ACC112 (cell line): ENCODE results near the gene LZTR1.
"Not testable (repeated sequence)": the region's sequence is repeated elsewhere in the genome, so short reads cannot be mapped to it uniquely, and the experiment has no call there.

Experiments
- H2AFZ ChIP-seq: fragments of 200-600 bp; sonication (generic); one replicate; pipeline ENCODE4 v1.6.0; 2017; ENCODE audit warnings: antibody characterized with exemption, low read length; ENCODE audit not compliant: unreplicated experiment
- H3K27ac ChIP-seq: fragments of 200-600 bp; sonication (generic); 2 replicates; pipeline ENCODE4 v1.5.1; 2014; ENCODE audit warnings: low read depth, mild to moderate bottlenecking, antibody characterized with exemption, low read length, moderate library complexity
- H3K27me3 ChIP-seq: fragments of 200-600 bp; sonication (generic); 2 replicates; pipeline ENCODE4 v1.6.1; 2014; ENCODE audit warnings: mild to moderate bottlenecking, antibody characterized with exemption, low read length, moderate library complexity, mixed read lengths; ENCODE audit not compliant: insufficient read depth
- H3K36me3 ChIP-seq: fragments of 200-600 bp; sonication (generic); 2 replicates; pipeline ENCODE4 v1.6.1; 2016; ENCODE audit warnings: mild to moderate bottlenecking, antibody characterized with exemption, low read length, moderate library complexity, mixed read lengths; ENCODE audit not compliant: insufficient read depth
- H3K4me1 ChIP-seq: fragments of 200-600 bp; sonication (generic); one replicate; pipeline ENCODE4 v1.6.1; 2016; ENCODE audit warnings: low read length, mixed read lengths; ENCODE audit not compliant: insufficient read depth, unreplicated experiment, control insufficient read depth
- H3K4me3 ChIP-seq: fragments of 200-600 bp; sonication (generic); 2 replicates; pipeline ENCODE4 v1.5.1; 2014; ENCODE audit warnings: mild to moderate bottlenecking, low read depth, low read length
- H3K79me2 ChIP-seq: fragments of 200-600 bp; sonication (generic); one replicate; pipeline ENCODE4 v1.6.0; 2016; ENCODE audit warnings: low read length; ENCODE audit not compliant: control insufficient read depth, unreplicated experiment, insufficient read depth

LZTR1 gene

DNA sequence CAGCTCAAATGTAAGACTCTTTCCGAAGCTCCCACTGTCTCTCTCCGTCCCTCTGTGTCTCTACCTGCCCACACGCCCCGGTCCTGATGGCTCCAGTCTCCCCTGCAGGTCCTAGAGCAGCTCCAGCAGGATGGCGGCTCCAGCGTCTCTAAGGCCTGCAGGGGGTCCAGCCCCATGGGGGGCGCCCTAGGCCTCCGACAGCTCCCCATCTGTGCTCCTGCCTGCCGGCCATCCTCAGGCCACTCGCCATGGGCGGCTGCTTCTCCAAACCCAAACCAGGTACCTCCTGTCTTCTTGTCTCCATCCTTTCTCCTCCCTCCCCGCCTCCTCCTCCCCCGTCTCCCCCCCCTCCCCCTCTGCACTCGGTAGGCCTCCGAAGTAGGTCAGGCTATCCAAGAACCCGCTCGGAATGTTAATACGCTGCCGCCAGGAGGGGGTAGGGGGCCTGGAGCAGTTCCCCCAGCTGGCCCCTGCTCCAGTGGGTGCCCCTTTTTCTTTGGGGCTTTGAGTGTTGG, 14.3 kb upstream of the LZTR1 start:
- no peak overlapping the region for H3K4me3 ChIP-seq
- no peak overlapping the region for H2AFZ ChIP-seq
- no peaks in the 10 kb centered on the region for H3K4me1 ChIP-seq
- no peaks in the 10 kb centered on the region for H3K79me2 ChIP-seq
- H3K27ac ChIP-seq = no peak overlapping the region
- peaks cover 6% of the 10 kb centered on the region for H3K27me3 ChIP-seq
- no peaks in the 10 kb centered on the region for H3K36me3 ChIP-seq

DNA sequence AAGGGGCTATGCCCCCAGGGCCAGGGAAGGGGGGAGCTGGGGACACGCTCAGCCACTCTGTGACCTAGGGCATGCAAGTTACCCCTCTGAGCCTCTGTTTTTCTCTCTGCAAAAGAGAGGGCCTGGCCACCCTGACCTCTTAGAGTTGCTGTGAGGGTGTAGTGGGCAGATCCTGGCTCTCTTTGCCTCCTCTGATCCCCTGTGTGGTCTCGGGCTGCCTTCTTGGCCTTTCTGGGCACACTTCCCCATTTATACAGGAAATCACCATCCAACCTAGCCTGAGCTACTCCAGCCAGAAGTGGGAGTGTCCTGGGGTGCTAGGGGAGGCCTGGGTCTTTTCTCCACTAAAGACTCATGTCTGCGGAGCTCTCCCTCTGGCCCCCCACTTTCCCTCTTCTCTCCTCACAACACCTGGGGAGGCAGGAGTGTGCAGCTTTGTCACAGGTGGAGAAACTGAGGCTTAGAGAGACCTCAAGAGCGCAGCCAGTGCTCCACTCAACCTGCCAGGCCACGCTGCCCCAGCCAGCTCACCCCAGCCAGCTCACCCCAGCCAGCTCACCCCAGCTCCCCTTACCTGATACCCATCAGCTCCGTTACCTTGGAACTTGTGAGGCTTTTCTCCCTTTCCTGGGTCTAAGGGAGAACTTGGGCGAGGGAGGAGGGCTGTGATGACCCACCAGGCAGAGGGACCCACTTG, 13.7 kb upstream of the LZTR1 start:
- H3K27ac ChIP-seq = no peak overlapping the region

DNA sequence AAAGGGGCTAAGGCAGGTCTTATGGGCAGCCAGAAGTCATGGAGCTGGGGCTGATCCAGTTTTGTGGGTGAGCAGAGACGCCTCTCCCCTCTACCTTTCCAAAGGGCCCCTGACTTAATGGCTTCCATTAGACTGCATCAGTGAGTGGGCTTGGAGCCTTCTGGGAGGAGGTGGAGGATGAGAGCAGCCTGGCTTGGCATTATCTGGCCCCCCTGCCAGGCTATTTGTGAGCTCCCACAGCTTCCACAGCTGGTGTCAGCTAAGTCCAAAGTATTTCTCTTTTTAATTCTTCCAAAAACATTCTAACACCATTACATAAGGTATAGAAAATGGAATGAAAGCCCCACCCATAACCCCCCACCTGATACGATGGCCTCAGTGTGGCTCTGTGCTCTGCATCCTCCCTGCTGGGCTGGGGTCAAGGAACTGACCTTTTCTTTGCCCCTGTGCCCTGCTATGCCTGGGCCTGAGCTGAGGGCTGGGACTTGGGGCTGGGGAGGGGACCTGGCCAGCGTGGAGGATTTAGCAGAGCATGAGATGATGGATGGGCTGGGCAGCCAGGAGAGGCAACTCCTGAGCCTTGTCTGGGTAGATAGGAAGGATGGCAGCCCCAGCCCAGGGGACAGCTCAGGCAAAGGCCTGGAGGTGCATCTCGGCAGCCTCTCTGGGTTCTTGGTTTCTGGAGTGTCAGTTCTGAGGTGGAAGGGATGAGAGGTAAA, 11.0 kb upstream of the LZTR1 start:
- Histone ChIP-seq H3K27me3 (no peaks in the 10 kb centered on the region), H3K4me3 (no peak overlapping the region), H3K36me3 (no peaks in the 10 kb centered on the region), H3K4me1 (no peaks in the 10 kb centered on the region), H3K27ac (no peak overlapping the region), H2AFZ (no peak overlapping the region), H3K79me2 (no peaks in the 10 kb centered on the region)

More for the DNA sequence above, 13.7 kb upstream of the LZTR1 start:
- no peak overlapping the region for H3K4me3 ChIP-seq
- H2AFZ ChIP-seq = no peak overlapping the region
- H3K36me3 ChIP-seq = no peaks in the 10 kb centered on the region
- no peaks in the 10 kb centered on the region for H3K4me1 ChIP-seq
- no peaks in the 10 kb centered on the region for H3K79me2 ChIP-seq
- H3K27me3 ChIP-seq = peaks cover 6% of the 10 kb centered on the region

DNA sequence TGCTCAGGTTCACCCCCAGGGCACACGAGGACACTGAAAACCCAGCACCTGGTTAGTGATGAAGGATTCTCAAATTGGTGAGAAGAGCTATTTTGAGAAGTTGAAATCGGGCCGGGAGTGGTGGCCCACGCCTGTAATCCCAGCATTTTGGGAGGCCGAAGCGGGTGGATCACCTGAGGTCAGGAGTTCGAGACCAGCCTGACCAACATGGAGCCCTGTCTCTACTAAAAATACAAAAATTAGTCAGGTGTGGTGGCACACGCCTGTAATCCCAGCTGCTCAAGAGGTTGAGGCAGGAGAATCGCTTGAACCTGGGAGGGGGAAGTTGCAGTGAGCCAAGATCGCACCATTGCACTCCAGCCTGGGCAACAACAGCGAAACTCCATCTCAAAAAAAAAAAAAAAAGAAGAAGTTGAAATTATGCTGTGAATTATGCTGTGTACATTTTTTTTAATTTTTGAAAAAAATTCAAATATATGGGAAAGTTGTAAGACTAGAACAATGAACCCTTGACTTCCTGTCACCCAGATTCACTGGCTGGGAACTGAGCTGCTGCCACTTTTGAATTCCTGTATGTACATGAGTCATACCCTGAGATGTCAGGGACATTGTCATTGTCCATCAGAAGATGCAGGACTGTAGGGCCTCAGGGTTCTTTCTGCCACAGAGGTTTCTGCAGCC, 9.9 kb upstream of the LZTR1 start:
- not testable (repeated sequence) for H3K4me3 ChIP-seq, H3K4me1 ChIP-seq, H3K27me3 ChIP-seq, H3K79me2 ChIP-seq, H3K27ac ChIP-seq, H2AFZ ChIP-seq, H3K36me3 ChIP-seq

DNA sequence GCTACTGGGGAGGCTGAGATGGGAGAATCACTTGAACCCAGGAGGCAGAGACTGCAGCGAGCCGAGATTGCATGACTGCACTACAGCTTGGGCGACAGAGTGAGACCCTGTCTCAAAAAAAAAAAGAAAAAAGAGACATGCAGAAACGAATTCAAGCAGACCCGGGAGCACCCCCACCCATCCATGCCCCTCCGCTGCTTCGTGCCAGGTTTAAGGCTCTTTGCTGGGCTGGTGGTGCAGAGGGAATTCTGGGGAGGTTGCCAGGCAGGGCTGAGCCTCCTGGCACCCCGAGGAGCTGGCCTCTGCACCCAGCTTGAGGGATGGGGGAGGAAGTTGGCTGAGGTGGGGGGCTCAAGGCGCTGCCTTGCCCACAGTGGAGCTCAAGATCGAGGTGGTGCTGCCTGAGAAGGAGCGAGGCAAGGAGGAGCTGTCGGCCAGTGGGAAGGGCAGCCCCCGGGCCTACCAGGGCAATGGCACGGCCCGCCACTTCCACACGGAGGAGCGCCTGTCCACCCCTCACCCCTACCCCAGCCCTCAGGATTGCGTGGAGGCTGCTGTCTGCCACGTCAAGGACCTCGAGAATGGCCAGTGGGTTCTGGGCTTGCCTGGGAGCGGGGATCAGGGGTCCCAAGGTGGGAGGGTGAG, 9.0 kb upstream of the LZTR1 start:
- H3K27me3 ChIP-seq = no peaks in the 10 kb centered on the region
- H3K27ac ChIP-seq = no peak overlapping the region
- H3K4me3 ChIP-seq = no peak overlapping the region
- H2AFZ ChIP-seq = no peak overlapping the region
- H3K4me1 ChIP-seq = no peaks in the 10 kb centered on the region
- no peaks in the 10 kb centered on the region for H3K36me3 ChIP-seq
- no peaks in the 10 kb centered on the region for H3K79me2 ChIP-seq

DNA sequence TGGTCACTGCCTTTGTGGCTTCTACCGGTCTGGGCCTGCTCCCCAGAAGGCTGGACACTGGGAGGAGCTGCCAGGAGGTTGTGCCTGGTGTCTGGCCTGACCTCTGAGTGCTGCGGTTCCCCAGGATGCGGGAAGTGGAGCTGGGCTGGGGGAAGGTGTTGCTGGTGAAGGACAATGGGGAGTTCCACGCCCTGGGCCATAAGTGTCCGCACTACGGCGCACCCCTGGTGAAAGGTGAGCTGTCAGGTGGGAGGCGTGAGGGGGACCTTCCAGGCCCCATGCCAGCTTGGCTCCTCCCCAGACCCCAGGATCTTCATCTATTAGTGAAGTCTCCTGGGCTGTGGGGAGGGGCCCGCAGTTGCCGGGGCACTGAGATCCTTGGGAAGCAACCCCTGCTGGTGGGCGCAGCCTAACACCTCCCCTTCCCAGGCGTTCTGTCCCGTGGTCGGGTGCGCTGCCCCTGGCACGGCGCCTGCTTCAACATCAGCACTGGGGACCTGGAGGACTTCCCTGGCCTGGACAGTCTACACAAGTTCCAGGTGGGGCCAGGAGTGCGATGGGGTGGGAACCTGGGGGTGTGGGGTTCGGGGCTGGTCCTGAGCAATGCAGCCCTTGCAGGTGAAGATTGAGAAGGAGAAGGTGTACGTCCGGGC, 8.3 kb upstream of the LZTR1 start:
- Histone ChIP-seq H3K4me3 (no peak overlapping the region), H3K27ac (no peak overlapping the region), H3K36me3 (no peaks in the 10 kb centered on the region), H3K4me1 (no peaks in the 10 kb centered on the region), H3K79me2 (no peaks in the 10 kb centered on the region), H2AFZ (no peak overlapping the region), H3K27me3 (no peaks in the 10 kb centered on the region)

DNA sequence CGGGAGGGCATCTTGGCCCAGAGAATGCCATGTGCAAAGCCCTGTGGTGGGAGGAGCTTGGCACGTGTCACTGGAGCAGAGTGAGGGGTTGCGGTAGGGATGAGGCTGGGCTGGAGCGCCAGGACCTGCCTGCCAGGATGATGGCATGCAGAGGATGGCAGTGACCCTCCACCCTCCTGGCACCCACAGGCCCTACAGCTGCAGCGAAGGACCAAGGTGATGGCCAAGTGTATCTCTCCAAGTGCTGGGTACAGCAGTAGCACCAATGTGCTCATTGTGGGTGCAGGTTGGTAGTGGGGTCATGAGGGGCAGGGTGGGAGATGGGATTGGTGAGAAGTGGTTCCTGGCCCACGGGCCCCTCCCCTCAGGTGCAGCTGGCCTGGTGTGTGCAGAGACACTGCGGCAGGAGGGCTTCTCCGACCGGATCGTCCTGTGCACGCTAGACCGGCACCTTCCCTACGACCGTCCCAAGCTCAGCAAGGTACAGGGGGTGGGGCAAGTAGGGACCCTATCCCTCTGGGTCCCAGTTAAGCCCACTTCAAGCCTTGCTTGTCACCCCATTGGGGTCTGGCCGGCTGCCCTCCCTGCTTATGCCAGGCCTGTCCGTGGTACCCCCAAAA, 7.7 kb upstream of the LZTR1 start:
- Histone ChIP-seq H3K27me3 (no peaks in the 10 kb centered on the region), H3K4me1 (no peaks in the 10 kb centered on the region), H3K4me3 (no peak overlapping the region), H3K79me2 (no peaks in the 10 kb centered on the region), H3K36me3 (no peaks in the 10 kb centered on the region), H3K27ac (no peak overlapping the region), H2AFZ (no peak overlapping the region)

DNA sequence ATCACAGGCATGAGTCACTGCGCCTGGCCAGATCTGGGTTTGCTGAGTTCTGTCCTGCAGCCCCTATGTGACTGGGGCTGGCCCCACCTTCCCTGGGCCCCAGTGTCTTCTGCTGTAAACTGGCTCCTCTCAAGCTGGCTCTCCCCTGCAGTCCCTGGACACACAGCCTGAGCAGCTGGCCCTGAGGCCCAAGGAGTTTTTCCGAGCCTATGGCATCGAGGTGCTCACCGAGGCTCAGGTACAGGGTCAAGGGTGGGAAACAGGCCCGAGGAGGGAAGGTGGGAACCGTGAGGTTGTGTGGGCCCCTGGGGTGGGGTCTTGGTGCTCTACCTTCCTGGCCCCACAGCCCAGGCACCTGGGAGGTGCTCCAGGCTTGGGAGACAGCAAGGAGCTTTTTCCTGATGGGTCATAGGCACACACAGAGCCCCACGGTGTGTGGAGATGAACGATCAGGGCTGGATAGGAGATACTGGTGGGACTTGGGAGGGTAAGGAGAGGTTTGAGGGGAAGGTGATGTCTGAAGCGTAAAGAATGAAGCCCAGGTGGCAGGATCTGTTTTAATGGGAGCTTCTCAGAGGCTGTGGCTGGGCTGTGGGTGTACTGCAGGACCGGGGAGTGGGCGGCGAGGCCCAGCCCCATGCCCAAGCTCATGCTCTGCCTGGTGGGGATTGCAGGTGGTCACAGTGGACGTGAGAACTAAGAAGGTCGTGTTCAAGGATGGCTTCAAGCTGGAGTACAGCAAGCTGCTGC, 6.4 kb upstream of the LZTR1 start:
- no peaks in the 10 kb centered on the region for H3K79me2 ChIP-seq
- H3K27me3 ChIP-seq = no peaks in the 10 kb centered on the region
- no peaks in the 10 kb centered on the region for H3K4me1 ChIP-seq
- H3K4me3 ChIP-seq = no peak overlapping the region
- H2AFZ ChIP-seq = no peak overlapping the region
- H3K27ac ChIP-seq = no peak overlapping the region
- H3K36me3 ChIP-seq = no peaks in the 10 kb centered on the region

DNA sequence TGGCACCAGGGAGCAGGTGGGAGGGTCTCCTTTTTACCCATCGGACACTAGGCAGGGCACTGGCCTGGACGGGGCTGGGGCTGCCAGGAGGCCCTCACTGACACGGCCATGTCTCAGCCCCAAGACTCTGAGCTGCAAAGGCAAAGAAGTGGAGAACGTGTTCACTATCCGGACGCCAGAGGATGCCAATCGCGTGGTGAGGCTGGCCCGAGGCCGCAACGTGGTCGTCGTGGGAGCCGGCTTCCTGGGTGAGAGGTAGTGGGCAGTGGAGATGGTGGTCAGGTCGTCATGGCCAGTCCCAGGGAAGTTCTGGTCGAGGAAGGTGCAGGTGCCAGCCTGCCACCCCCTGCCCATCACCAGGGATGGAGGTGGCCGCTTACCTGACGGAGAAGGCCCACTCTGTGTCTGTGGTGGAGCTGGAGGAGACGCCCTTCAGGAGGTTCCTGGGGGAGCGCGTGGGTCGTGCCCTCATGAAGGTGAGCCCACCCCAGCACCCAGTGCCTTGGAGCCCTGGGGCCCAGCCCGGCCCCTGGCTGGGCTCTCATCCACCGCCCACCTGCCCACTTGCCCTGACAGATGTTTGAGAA, 5.7 kb upstream of the LZTR1 start:
- Histone ChIP-seq H3K79me2 (no peaks in the 10 kb centered on the region), H3K36me3 (no peaks in the 10 kb centered on the region), H3K4me1 (no peaks in the 10 kb centered on the region), H3K27me3 (no peaks in the 10 kb centered on the region), H3K4me3 (no peak overlapping the region), H2AFZ (no peak overlapping the region), H3K27ac (no peak overlapping the region)
